Panc1 (cell line): ENCODE data around the gene PLAAT4.

Source experiments
- POLR2AphosphoS5 ChIP-seq: IDR thresholded peaks from 2 replicates; pipeline ENCODE4 v1.6.1; 2012; ENCODE audit warnings: mild to moderate bottlenecking, low read depth, low read length, moderate library complexity
- TF ChIP-seq, protein P1 (sequence below): fragments of 450-650 bp; IDR thresholded peaks from 2 replicates; pipeline ENCODE4 v1.5.1; 2017; ENCODE audit warnings: mild to moderate bottlenecking

DNA sequence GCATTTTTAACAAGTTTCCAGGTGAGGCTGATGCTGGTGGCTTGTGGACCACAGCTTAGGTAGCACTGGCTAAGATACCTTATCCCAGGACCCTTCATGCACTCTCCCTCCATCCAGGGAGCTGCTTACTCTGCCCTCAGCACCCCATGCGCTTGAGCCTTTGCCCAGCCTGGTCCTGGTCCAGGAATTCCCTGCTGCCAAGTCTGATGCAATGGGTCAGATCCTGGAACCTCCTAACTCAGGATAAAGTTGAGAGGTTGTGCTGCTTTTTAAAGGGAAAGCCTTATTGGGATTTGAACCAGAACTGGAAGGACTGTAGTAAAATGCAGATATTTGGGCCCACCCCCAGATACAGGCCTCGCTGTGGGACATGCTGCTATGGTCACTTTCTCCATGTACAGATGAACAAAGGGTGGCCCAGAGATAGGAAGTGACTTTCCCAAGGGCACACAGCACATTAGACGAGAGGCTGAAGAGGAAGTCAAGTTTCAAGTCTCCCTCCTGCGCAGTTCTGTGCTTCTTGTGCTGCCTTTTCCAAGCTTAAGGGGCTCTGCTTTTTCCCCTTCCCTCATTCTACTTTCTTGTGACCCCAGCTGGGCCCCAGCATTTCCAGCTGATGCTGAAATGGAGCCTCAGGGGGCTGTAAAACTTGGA is 31.5 kb upstream of the PLAAT4 start:
- TF ChIP-seq, protein P1, sequence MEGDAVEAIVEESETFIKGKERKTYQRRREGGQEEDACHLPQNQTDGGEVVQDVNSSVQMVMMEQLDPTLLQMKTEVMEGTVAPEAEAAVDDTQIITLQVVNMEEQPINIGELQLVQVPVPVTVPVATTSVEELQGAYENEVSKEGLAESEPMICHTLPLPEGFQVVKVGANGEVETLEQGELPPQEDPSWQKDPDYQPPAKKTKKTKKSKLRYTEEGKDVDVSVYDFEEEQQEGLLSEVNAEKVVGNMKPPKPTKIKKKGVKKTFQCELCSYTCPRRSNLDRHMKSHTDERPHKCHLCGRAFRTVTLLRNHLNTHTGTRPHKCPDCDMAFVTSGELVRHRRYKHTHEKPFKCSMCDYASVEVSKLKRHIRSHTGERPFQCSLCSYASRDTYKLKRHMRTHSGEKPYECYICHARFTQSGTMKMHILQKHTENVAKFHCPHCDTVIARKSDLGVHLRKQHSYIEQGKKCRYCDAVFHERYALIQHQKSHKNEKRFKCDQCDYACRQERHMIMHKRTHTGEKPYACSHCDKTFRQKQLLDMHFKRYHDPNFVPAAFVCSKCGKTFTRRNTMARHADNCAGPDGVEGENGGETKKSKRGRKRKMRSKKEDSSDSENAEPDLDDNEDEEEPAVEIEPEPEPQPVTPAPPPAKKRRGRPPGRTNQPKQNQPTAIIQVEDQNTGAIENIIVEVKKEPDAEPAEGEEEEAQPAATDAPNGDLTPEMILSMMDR = no peak
- TF ChIP-seq POLR2AphosphoS5 = no peak
